ENCODE data around the gene SLC7A5.
"Not testable (repeated sequence)": the region's sequence is repeated elsewhere in the genome, so short reads cannot be mapped to it uniquely, and the experiment has no call there.

The SLC7A5 gene

GRCh38 chr16:87881324-87882200 lies 12.3 kb upstream of the SLC7A5 start:
- Histone ChIP-seq H3K27ac (no peak overlapping the region), H3K4me1 (no peaks in the 10 kb centered on the region), H3K4me3 (no peak overlapping the region), H3K27me3 (peaks cover 0 to 52% of the 10 kb centered on the region in 2 donors), H3K36me3 (no peaks in the 10 kb centered on the region), H3K9me3 (no peaks in the 10 kb centered on the region)
- intact Hi-C loops (cut with DNase I; ENCODE audit: low total_unique reads), result no loop called here
- DNase-seq, result no peak
- TF ChIP-seq CTCF (IDR thresholded peaks at IDR 0.05), result no peak

GRCh38 chr16:87880117-87880696 lies 10.9 kb upstream of the SLC7A5 start:
- no peaks in the 10 kb centered on the region for H3K9me3 ChIP-seq
- intact Hi-C loops (cut with DNase I; ENCODE audit: low total_unique reads), result no loop called here
- H3K4me3 ChIP-seq, result no peak overlapping the region
- no peak overlapping the region for H3K27ac ChIP-seq
- H3K27me3 ChIP-seq, result peaks cover 0 to 55% of the 10 kb centered on the region in 2 donors
- no peak for TF ChIP-seq CTCF (IDR thresholded peaks at IDR 0.05)
- no peaks in the 10 kb centered on the region for H3K4me1 ChIP-seq
- DNase-seq, result no peak
- H3K36me3 ChIP-seq, result no peaks in the 10 kb centered on the region

- not testable (repeated sequence) for H3K36me3 ChIP-seq, H3K9me3 ChIP-seq, H3K4me3 ChIP-seq, DNase-seq, H3K27ac ChIP-seq, H3K4me1 ChIP-seq
- H3K27me3 ChIP-seq, result peaks cover 0 to 61% of the 10 kb centered on the region in 2 donors
- intact Hi-C loops (cut with DNase I; ENCODE audit: low total_unique reads), result loop anchor here (5.0 kb wide), 2 partner anchors 37 to 102 kb away; no protein-coding TSS in a partner anchor
Measured at GRCh38 chr16:87879411-87880013, 10.2 kb upstream of the SLC7A5 start.

- no peak for DNase-seq
Measured at GRCh38 chr16:87878704-87879103, 9.4 kb upstream of the SLC7A5 start.

GRCh38 chr16:87877942-87878507 lies 8.7 kb upstream of the SLC7A5 start:
- intact Hi-C loops (cut with DNase I; ENCODE audit: low total_unique reads), result loop anchor here (5.0 kb wide), 2 partner anchors 36 to 101 kb away; no protein-coding TSS in a partner anchor
- no peak for TF ChIP-seq CTCF (IDR thresholded peaks at IDR 0.05)
- H3K36me3 ChIP-seq, result no peaks in the 10 kb centered on the region
- H3K27me3 ChIP-seq, result peaks cover 0 to 65% of the 10 kb centered on the region in 2 donors
- no peaks in the 10 kb centered on the region for H3K4me1 ChIP-seq
- no peak overlapping the region for H3K4me3 ChIP-seq
- DNase-seq, result no peak
- no peaks in the 10 kb centered on the region for H3K9me3 ChIP-seq
- no peak overlapping the region for H3K27ac ChIP-seq

More at GRCh38 chr16:87878704-87879103, 9.4 kb upstream of the SLC7A5 start:
- H3K4me3 ChIP-seq, result no peak overlapping the region
- no peaks in the 10 kb centered on the region for H3K36me3 ChIP-seq
- no peaks in the 10 kb centered on the region for H3K9me3 ChIP-seq
- H3K27ac ChIP-seq, result no peak overlapping the region
- TF ChIP-seq CTCF (IDR thresholded peaks at IDR 0.05), result no peak
- intact Hi-C loops (cut with DNase I; ENCODE audit: low total_unique reads), result loop anchor here (5.0 kb wide), 2 partner anchors 36 to 101 kb away; no protein-coding TSS in a partner anchor
- H3K27me3 ChIP-seq, result peaks cover 0 to 61% of the 10 kb centered on the region in 2 donors
- no peaks in the 10 kb centered on the region for H3K4me1 ChIP-seq
